ENCODE data around the gene CKS2.
"Not testable (repeated sequence)": the region's sequence is repeated elsewhere in the genome, so short reads cannot be mapped to it uniquely, and the experiment has no call there.

Gene CKS2

GRCh38 chr9:89310475-89311345 lies at the start of gene CKS2:
TSS of gene CKS2 (plus strand) at chr9:89311195. CDS start at chr9:89311293, 98 bp downstream.
- peak; percentile 99 for DNase-seq (ENCODE audit: low read depth in 2 of 2)

GRCh38 chr9:89273528-89274279 lies 37.3 kb upstream of the CKS2 start:
- no peak for DNase-seq (ENCODE audit: low read depth in 2 of 2)

- DNase-seq (ENCODE audit: low read depth in 2 of 2): no peak
Measured at GRCh38 chr9:89274838-89275237, 36.2 kb upstream of the CKS2 start.

GRCh38 chr9:89276040-89276439 lies 35.0 kb upstream of the CKS2 start:
- not testable (repeated sequence) for DNase-seq (ENCODE audit: low read depth in 2 of 2)

- no peak for DNase-seq (ENCODE audit: low read depth in 2 of 2)
Measured at GRCh38 chr9:89277043-89277442, 34.0 kb upstream of the CKS2 start.

GRCh38 chr9:89277454-89277853 lies 33.5 kb upstream of the CKS2 start:
- DNase-seq (ENCODE audit: low read depth in 2 of 2): peak in 1 of 2 donors; percentile 3

- DNase-seq (ENCODE audit: low read depth in 2 of 2): no peak
Measured at GRCh38 chr9:89278551-89278950, 32.4 kb upstream of the CKS2 start.

- DNase-seq (ENCODE audit: low read depth in 2 of 2): peak in 1 of 2 donors; percentile 10
Measured at GRCh38 chr9:89278997-89279739, 31.8 kb upstream of the CKS2 start.

- DNase-seq (ENCODE audit: low read depth in 2 of 2): no peak
Measured at GRCh38 chr9:89281106-89281505, 29.9 kb upstream of the CKS2 start.

GRCh38 chr9:89282248-89282968 lies 28.6 kb upstream of the CKS2 start:
- not testable (repeated sequence) for DNase-seq (ENCODE audit: low read depth in 2 of 2)

GRCh38 chr9:89284076-89284475 lies 26.9 kb upstream of the CKS2 start:
- no peak for DNase-seq (ENCODE audit: low read depth in 2 of 2)

GRCh38 chr9:89291741-89292140 lies 19.3 kb upstream of the CKS2 start:
- DNase-seq (ENCODE audit: low read depth in 2 of 2): no peak

GRCh38 chr9:89293014-89293413 lies 18.0 kb upstream of the CKS2 start:
- no peak for DNase-seq (ENCODE audit: low read depth in 2 of 2)

GRCh38 chr9:89295400-89295799 lies 15.6 kb upstream of the CKS2 start:
- no peak for DNase-seq (ENCODE audit: low read depth in 2 of 2)

- not testable (repeated sequence) for DNase-seq (ENCODE audit: low read depth in 2 of 2)
Measured at GRCh38 chr9:89301996-89302395, 9.0 kb upstream of the CKS2 start.

- DNase-seq (ENCODE audit: low read depth in 2 of 2): no peak
Measured at GRCh38 chr9:89304020-89304833, 6.8 kb upstream of the CKS2 start.

- DNase-seq (ENCODE audit: low read depth in 2 of 2): no peak
Measured at GRCh38 chr9:89304834-89305188, 6.2 kb upstream of the CKS2 start.

- DNase-seq (ENCODE audit: low read depth in 2 of 2): no peak
Measured at GRCh38 chr9:89305868-89306267, 5.1 kb upstream of the CKS2 start.

GRCh38 chr9:89309166-89309565 lies 1.8 kb upstream of the CKS2 start:
- DNase-seq (ENCODE audit: low read depth in 2 of 2): no peak

- no peak for DNase-seq (ENCODE audit: low read depth in 2 of 2)
Measured at GRCh38 chr9:89309608-89310474, 1.2 kb upstream of the CKS2 start.
